NCI-H226 (cell line): ENCODE measurements around the gene SLC34A1.

Experiments used
- DNase-seq: peaks from one replicate; pipeline ENCODE4 v3.0.0-alpha.2; 2015

SLC34A1 gene

DNA sequence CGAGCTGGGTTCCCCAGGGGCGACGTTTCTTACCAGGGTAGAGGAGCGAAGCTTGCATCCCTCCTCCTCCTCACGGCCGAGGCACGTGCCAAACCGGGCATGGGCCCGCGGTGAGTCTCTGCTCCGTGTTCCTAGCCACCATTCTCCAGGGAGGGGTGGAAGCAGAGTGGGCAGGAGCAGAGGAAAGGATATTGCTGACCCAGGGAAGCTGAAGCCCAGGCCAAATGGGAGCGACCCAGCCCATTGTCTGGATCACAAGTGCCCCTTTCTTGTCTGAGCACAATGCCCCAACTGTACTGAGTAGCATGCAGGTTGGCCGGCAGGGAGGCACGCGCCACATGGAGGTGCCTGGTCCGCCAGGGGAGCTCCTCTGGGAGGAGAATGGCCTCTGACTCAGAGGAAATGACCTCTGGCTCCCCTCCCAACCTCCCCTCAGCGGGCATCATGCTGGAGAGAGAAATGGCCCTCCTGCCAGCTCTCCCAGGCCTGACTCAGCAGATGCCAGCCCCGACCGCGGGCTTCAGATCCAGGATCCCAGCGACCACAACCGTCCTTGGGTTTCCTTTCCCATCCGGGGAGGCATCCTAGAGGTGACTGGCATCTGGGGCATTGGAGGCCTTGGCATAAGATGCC, 63.5 kb downstream of the SLC34A1 start:
- peak; percentile 97 for DNase-seq
